Measurements from ENCODE around the gene ABCA12.

DNA sequence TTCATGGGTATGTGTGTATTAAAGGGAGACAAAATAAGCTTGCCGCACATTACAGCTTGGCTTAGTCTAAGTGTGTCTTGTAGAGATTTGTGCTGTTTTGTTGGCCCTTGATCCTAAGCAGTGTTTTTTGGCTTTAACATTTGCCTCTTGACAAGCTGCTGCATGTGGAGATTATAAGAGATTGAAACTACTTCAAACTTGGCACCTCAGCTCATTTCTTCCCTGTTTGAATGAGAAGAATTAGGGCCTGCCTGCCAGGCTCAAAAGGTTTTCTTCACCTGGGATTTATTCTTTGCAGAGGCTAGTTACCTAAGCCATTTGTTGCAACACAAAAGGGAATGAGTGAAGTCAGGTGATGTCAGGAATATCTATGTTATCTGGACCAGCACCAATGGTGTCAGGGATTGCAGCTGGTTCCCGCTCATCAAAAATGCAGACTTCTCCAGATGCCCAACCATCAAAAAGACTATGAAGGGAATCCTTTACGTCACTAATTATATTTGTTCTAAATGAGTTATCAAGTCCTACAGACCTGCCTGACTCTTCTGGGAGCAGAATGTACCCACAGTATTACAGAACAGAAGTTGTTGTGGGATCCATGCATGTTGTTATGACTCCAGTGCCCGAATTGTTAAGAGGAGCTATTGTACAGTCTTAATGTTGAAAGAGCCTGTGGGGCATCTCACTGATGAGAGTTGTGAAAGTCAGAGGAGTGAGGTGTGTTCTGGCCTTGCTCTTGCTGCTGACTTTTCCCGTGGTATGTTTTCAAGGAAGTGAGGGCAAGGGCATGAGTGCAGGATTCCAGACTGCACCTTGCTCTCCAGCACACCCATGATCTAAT lies 31.0 kb downstream of the ABCA12 start:
- TF ChIP-seq POLR2AphosphoS5 (IDR thresholded peaks at IDR 0.05; ENCODE audit: insufficient read depth, low read depth, low read length) (no peak), POLR2A (IDR thresholded peaks at IDR 0.05; ENCODE audit: low read depth, low read length) (no peak), EZH2 (IDR thresholded peaks at IDR 0.05; ENCODE audit: borderline replicate concordance, low read depth, low read length, severe bottlenecking) (no peak), JUN (IDR thresholded peaks at IDR 0.05; ENCODE audit: borderline replicate concordance, insufficient read depth, insufficient read length, low read depth) (no peak), GATA2 (IDR thresholded peaks at IDR 0.05; ENCODE audit: insufficient read depth, insufficient read length, low read depth, low read length) (no peak), FOS (IDR thresholded peaks at IDR 0.05; ENCODE audit: borderline replicate concordance, insufficient read depth, low read length) (no peak), MYC (IDR thresholded peaks at IDR 0.05; ENCODE audit: low read depth, low read length) (no peak)
- TF ChIP-seq, protein P1, sequence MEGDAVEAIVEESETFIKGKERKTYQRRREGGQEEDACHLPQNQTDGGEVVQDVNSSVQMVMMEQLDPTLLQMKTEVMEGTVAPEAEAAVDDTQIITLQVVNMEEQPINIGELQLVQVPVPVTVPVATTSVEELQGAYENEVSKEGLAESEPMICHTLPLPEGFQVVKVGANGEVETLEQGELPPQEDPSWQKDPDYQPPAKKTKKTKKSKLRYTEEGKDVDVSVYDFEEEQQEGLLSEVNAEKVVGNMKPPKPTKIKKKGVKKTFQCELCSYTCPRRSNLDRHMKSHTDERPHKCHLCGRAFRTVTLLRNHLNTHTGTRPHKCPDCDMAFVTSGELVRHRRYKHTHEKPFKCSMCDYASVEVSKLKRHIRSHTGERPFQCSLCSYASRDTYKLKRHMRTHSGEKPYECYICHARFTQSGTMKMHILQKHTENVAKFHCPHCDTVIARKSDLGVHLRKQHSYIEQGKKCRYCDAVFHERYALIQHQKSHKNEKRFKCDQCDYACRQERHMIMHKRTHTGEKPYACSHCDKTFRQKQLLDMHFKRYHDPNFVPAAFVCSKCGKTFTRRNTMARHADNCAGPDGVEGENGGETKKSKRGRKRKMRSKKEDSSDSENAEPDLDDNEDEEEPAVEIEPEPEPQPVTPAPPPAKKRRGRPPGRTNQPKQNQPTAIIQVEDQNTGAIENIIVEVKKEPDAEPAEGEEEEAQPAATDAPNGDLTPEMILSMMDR (IDR thresholded peaks at IDR 0.05; ENCODE audit: extremely low read depth in 1 of 2, insufficient read depth in 1 of 2, low read depth in 1 of 2, low read length in 2 of 2), result no peak
- TF ChIP-seq, protein P2, sequence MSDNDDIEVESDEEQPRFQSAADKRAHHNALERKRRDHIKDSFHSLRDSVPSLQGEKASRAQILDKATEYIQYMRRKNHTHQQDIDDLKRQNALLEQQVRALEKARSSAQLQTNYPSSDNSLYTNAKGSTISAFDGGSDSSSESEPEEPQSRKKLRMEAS (IDR thresholded peaks at IDR 0.05; ENCODE audit: insufficient read depth, insufficient read length), result no peak

Measured in endothelial cell of umbilical vein (primary cell).